ENCODE data around the gene TECPR1.
"Not testable (repeated sequence)": the region's sequence is repeated elsewhere in the genome, so short reads cannot be mapped to it uniquely, and the experiment has no call there.

The TECPR1 gene

DNA sequence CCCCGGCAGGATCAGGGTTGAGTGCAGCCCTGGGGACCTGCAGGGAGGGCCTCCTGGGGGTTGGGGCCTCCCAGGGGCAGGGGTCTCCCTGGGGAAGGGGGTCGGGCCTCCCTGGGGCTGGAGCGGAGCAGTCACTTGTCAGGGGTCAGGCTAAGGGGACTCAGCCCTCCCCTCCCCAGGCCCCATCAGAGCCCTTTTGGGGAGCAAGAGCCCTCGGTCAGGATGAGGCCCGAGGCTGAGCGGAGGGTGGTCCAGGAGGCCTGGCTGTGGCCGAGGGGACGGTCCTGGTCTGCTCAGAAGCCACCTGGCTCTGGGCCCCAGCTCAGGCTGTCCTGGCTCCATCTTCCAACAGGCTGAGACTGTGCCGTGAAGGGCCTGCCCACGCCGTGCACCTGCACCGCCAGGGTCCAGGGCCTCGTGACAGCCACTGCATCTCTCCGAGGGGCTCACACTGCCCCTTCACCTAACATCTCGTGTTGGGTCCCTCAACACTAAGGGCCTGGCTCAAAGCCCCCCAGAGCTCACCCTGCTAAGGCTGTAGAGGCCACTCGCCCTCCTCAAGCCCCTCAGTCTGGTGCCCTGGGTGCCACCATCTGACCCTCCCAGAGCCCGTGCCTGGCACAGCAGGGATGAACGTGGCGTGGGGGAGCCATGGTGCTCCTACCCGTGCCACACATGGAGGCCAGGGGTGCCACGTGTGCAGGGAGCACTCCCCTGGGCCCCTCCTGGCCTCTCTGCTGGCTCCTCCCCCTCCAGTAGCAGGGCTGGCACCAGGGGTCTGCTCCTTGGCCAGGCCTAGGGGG is 27.9 kb downstream of the TECPR1 start:
- no peak for DNase-seq

DNA sequence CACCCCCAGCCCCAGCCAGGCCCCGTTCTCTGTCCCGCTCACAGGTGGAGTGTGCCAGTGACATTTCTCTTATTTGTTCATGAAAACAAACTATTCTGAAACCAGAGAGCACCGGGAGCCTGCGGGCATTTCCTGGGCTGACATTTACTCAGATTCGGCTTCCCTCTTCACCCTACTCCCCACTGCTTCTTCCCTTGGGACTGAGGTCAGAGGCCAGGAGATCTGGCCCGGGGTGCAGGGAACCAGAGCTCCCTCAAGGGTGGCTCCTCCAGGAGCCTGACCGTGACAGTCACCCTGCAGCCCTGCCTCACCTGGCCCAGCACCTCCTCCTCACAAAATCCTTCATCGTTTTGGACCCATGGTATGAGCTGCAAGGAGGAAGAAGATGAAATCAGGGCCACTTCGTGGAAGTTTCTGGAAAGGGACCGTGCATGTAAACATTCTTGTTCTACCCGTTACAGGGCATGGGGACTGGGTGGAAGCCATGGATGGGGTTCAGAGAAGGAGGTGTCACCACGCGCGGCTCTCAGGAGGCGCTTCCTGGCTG is 28.6 kb downstream of the TECPR1 start:
- no peak for DNase-seq

DNA sequence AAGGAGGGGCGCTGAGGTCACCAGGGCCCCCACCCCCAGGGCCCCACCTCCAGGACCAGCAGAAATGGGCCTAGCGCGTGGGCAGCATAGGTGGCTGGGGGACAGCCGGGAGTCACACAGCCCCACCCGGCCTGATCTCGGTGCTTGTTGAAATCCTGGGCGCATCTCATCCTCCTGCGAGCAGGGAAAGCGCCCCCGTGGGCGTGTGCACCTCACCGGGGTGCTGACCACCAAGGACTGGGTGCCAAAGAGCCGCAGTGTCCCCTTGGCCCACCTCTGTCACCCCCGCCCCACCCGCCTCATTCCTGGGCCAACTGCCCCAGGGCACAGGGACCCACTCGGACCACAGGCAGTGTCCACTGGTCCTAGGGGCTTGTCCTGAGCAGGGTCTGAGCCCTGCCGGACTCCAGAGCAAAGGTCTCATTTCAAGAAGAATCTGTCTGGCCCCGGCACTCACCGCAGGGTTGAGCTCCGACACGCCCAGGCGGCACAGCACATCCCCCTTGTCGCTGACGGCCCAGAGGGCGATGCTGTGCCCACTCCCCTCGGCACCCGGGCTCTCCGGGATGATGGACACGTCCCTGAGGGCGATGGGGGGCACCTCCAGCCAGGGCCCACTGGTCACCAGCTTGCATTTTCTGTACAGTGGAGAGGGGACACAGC is 29.4 kb downstream of the TECPR1 start:
- no peak for DNase-seq

DNA sequence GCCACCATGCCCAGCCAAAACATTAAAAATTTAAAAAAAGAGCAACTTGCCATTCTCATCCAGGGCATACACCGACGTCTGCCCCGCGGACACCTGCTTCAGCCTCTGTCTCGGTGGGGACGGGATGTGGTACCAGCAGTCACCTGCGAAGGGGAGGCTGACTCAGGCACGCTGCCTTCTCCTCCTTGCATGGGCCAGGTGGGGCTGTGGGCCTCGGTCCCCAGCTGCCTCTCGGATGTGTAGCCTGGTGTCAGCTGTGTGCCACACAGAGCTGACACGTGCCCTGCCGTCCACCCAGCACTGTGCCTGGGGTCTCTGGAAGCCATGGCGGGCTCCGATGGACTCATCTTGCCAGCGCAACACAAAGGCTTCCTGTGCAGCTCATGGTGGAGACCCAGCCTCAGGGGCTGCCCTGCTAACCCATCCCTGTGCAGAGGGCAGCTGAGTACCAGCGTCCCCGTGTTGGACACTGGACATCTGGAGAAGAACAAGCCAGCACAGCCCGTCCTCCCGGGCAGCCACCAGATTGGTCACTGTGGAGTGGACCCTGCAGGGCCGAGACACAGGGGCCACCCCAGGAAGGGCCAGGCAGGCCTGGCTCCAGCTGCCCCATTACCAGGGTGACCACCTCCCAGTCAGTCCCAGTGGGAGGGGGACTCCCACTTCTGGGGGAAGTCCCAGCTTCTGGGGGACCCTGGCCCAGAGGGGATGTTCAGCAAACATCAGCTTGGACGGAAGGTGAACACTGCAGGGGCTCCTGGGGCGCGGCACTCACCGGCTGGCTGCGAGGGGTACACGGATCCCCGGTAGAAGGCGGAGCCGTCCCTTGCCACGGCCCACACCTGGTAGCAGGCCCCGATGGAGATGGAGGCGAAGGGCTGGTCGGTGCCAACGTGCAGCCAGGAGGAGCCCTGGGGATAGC is 30.2 kb downstream of the TECPR1 start:
- no peak for DNase-seq

DNA sequence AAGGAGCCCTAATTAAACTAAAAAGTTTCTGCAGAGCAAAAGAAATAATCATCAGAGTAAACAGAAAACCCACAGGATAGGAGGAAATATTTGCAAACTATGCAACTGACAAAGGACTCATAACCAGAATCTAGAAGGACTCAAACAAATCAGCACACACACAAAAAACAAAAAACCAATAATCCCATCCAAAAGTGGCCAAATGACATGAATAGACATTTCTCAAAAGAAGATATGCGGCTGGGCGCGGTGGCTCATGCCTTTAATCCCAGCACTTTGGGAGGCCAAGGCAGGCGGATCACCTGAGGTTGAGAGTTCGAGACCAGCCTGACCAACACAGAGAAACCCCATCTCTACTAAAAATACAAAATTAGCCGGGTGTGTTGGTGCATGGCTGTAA is 32.6 kb downstream of the TECPR1 start:
- DNase-seq = not testable (repeated sequence)

DNA sequence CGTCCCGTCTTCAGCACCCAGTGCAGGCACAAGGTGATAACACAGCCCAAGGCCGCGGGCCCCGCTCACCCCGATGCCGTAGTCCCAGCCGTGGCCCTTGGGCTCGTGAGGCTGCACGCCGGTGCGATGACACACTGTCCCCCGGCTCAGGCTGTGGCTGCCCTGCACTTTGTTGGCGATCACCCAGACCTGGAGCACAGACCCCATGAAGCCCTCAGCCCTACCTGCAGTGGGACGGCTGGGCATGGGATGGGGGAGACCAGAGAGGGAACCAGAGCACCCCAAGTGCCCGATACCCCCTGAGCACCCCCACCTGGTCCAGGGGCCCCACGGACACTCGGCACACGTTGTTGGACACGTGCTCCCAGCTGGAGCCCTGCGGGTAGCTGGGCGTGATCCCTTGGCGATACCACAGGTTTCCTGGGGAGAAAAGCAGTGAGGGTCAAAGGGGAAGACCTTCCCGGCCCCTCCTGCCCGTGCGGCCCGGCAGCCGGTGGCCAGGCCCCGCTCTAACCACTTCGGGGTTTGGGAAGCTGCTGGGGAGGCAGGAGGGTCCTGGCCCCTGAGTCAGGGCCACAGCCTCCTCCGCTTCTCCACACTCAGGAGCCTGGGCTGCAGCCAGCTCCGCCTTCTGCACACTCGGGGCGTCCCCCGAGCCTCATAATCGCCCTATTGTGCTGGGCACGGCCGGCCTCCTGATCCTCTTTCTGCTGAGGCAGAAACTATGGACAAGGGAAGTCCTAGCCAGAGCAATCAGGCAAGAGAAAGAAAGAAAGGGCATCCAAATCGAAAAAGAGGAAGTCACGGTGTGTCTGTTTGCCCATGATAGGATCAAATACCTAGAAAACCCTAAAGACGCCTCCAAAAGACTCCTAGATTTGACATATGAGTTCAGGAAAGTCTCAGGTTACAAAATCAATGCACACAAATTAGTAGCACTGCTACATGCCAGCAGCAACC is 34.1 kb downstream of the TECPR1 start:
- DNase-seq = no peak

DNA sequence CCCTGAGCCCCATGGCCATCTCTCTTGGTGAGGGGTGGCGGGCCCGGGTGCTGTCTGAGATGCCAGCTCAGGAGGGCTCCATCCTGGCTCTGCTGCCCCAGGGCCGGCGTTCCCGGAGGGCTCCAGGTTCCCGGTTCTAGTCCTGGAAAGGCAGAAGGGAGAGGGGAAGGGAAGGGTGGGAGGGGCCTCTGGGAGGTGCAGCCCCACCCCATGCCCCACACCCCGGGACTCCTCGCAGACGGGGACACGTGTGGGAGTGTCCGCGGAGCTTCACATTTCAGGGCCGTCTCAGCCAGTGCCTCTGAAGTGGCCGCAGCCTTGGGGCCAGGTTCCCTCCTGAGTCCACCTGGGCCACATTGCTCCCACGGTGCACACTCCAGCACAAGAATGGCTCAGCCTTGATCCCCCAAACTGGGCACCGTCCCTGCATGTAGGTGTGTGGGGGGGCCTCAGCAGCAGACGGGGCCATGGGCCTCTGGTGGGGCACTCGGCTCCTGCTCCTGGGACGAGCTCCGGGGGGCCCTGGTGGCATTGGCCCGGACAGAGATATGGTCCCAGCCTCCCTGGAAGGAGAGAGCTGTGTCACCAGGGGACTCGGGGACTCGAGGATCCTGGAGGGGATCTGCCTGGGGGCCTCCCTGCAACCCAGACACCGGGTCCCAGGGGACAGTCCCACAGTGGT is 35.0 kb downstream of the TECPR1 start:
- DNase-seq = no peak

DNA sequence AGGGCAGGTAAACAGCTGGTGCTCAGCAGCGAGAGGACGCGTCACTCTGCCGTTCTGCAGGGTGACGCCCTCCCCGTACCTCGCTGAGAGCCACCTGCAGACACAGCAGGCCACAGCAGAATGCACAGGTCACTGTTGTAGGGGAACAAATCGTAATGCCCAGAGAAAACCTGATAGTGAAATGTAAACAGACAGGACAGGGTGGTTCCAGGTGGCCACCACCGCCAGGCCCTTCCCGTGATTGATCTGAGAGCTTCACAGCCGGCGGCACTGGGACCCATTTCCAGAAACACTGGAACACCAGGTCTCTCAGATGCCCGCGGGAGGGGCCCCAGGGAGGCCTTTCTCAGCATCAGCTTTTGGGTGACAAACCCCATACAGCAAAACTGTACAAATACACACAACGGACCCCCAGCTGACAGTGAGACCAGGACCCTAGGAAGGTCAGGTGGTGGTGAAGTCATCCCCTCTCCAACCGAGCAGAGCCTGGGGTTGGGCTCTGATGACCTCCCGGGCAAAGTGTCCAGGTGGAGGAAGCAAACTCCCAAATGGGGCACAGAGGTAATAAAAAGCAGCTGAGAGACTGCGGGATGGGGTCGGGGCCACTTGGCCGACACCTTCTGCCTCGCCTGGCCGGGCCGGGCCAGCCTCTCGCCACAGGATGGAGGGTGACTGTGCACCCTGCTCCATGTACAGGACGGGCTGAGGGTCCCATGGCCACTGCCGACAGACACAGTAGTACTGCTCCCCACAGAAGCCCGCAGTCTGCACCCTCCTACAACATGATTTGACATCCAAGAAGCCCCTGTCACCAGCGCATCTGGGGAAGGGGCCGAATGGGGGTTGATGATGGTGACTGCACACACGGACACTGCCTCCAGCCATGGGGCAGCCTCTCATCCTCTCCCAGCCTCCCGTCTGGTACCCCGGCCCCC is 36.2 kb downstream of the TECPR1 start:
- DNase-seq = no peak

DNA sequence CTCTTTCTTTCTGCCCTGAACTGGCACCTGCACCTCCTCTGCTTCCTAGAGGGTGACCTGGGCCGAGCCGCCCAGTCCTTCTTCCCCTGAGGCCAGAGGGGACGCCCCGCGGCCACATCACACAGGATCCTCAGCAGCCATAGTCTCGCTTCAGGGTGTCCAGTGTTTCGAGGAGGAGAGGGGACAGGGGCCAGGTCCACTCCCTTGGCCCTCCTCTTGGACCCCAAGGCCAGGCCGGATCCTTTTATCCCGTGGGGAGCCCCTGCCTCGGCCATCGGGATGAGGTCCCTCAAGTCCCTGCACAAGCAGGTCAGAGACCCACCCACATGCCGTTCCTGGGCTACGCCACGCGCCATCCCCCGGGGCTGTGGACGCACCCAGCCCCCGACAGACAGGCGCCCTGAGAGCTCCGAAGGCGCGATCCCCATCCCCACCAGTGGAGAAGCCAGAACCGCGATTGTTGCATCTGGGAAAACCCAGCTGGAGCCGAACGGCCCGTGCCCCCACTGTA is 37.2 kb downstream of the TECPR1 start:
- DNase-seq = no peak

DNA sequence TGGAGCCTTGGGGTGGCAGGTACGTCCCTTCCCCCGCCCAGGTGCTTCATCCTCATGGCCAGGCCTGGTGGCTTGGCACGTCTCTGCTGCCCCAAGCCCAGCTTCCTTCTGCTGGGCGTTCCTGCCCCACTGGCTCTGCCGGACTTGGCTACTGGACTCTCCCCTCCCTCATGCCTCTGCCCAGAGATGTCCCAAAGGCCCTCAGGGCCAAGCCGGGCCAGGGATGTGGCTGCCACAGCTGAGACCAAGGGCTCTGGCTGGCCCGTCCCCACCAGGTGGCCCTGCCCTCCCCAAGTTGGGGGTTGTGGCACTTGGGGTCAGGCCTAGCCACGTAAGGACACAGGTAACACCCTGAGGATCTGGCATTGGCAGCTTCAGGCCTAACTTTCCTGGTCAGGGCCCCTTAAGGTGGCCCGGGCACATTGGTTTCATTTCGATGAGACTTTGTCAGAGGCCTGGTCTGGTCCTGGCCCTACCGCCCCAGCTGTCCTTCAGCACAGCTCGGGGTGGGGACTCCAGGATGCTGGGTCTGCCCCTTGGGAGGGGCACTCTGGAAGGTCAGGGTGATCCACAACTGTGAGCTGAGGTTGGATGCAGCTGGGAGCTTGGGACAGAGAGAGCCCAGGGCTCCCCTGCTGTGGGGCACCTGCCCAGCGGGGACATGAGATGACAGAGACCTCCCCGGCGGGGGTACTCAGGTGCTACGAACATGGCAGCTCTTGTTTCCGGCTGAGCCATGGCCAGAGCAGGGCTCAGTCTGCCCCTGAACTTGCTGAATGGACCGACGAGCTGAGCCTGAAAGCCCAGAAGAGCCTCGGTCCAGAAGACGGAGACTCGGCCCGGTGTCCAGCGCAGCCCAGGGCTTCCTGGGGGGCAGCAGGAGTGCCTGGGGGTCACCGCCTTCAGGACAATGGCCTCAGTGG is 37.9 kb downstream of the TECPR1 start:
- DNase-seq = no peak

DNA sequence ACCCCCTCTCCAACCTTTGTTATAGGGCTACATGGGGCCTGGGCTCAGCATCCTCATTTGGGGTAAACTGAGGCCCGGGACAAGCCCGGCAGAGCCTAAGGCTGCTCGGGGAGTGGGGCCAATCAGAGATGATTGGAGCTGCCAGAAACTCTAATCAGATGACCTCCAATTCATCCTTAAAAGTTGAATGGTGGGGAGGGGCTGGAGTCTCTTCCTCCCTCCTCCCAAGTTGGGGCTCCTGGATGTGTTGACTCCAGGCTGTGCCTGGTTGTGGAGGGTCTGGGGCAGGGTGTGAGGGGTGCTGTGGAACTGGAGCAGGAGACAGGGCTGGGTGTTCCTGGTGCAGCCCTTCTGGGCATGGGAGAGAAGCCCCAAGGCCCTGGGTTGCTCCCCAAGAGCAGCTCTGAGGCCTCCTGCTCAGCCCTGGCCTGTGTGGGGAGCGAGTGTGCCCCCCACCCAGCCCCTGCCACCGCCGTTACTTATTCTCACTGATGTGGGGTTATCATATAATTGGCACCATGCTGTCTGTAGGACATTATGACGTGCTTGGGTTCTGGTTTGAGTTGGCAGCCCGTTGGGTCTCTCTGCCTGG is 38.6 kb downstream of the TECPR1 start:
- no peak for DNase-seq

DNA sequence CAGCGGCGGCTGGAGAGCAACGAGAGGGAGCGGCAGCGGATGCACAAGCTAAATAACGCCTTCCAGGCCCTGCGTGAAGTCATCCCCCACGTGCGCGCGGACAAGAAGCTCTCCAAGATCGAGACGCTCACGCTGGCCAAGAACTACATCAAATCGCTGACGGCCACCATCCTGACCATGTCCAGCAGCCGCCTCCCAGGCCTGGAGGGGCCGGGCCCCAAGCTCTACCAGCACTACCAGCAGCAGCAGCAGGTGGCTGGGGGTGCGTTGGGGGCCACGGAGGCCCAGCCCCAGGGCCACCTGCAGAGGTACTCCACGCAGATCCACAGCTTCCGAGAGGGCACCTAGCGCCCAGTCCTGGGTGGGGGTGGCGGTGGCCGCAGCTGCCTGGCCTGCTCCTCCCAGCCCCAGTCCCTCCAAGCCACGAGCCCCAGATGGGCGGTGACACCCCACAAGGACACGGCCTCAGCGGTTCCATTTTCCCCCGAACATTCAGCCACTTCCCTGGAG is 39.4 kb downstream of the TECPR1 start:
- no peak for DNase-seq

DNA sequence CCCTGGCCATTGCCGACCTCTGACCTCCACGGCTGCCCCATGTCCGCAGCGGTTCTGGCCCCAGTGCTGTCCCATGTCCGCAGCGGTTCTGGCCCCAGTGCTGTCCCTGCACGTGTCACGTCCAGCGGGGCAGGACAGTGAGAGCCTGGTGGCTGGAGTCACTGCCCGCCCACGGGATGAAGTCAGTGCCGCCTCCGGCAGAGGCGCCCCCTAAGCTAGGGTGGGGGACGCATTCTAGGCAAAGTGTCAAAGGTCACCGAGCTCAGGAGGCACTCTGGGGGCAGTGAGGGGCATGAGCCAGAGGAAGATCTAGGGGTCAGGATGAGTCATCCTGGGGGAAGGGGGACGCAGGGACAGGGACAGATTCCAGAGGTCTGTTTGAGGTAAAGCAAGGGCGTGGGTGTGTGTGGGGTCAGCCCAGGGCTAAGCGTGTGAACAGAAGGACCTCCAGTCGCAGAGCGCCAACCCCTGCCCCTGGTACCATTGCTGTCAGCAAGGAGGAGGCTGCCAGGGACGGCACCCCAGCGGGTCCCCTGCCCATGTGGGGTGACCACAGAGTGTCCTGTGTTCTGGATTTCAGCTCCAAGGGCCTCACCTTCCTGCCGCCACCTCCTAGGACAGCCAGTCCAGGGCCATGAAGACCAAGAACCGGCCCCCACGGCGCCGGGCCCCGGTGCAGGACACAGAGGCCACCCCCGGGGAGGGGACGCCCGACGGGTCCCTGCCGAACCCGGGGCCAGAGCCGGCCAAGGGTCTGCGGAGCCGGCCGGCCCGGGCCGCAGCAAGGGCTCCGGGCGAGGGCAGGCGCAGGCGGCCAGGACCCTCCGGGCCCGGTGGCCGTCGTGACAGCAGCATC is 40.1 kb downstream of the TECPR1 start:
- DNase-seq = no peak

DNA sequence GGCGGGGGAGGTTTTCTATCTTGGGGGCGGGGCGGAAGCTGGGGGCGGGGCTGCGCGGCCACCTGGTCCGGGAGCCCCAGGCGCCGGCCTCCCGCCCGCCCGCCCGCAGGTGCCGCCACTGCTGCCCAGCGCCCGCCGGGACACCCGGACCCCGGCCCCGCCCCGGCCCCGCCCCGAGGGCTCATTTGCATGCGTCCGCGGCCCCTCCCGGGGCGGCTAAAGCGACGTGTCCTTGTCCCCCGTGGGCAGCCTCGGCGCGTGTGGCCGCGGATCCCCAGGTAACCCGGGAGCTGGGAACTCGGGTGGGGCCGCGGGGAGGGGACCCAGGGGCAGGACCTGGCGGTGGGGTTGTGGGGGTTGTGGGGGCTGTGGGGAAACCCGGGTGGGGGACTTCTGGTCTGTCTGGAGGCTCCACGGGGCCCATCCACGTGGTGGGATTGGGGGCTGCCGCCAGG is 40.8 kb downstream of the TECPR1 start, which contains the start of gene BHLHA15:
BHLHA15 (plus strand) TSS at position 219 of the 455 bp plus-strand sequence. CDS start 871 bp downstream, outside the sequence.
- DNase-seq = no peak

DNA sequence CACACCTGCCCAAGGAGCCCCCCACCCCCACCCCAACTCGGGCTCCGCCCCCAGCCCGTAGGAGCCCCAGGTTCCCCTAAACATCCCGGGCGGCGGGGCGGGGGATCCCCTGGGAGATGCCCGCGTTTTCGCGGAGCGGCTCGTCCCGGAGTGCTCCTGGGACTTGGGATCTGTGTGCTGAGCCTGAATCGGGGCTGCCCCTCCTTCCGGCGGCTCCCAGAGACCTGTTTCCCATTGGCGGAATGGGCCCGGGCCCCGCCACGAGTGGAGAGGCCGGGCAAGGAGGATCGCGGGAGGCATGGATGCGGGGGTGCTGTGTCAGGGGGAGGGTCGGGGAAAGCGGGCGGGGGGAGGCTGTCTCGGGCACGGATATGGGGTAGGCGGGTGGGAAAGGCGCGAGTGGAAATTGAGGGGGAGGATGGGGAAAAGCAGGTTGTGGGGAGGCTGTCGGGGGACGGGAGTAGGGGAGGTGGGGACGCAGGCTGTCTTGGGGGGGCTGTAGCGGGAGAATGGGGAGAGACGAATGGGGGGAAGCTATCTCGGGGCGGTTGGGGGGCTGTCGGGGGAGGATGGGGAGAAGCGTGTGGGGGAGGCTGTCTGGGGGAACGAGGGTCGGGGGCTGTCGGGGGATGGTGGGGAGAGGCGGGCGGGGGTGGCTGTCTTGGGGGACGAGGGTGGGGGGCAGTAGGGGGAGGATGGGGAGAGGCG is 41.4 kb downstream of the TECPR1 start:
- no peak for DNase-seq
